CD4-positive, alpha-beta T cell (primary cell): ENCODE data around the gene S100A11. TPM values are rescaled to one million over a fixed set of nuclear protein-coding genes. Genes with fewer than 3 reads are reported as not detected.

Source experiments
- ATAC-seq: fragments of 200-7000 bp; cut with Tn5 transposase; one replicate; pipeline ENCODE4 v1.10.0; 2022; ENCODE audit warnings: mild to moderate bottlenecking; ENCODE audit not compliant: poor library complexity
- CTCF ChIA-PET: fragments of 350-600 bp; sonication (Branson Sonifier 250); formaldehyde crosslinking; loops from one replicate; lab custom pipeline; 2021; ENCODE audit warnings: antibody characterized with exemption, inconsistent platforms; lab: Charles Lee
- POLR2A ChIA-PET: fragments of 350-600 bp; sonication (Branson Sonifier 250); formaldehyde crosslinking; loops from one replicate; lab custom pipeline; 2021; ENCODE audit warnings: antibody characterized with exemption, inconsistent platforms; lab: Charles Lee
- DNase-seq, 14 experiments: peaks; one replicate each; pipeline ENCODE4 v3.0.0-alpha.2; 2013 to 2020; ENCODE audit warnings: mixed read lengths in 2 of 14
- H3K27ac ChIP-seq, 2 donors: one replicate each; pipeline versions ENCODE4 v1.5.1 to v1.7.0; 2013; ENCODE audit warnings: low read length in 2 of 2, low read depth in 1 of 2, mild to moderate bottlenecking in 1 of 2
- H3K27me3 ChIP-seq, 2 experiments: 1 replicate in 1 of 2; 2 replicates in 1 of 2; pipeline versions ENCODE4 v1.6.1 to v1.7.0; 2013; ENCODE audit warnings: low read length in 2 of 2, control low read depth in 1 of 2, mild to moderate bottlenecking in 1 of 2, moderate library complexity in 1 of 2; ENCODE audit not compliant: insufficient read depth in 2 of 2, control insufficient read depth in 1 of 2
- H3K36me3 ChIP-seq: one replicate; pipeline ENCODE4 v1.6.1; 2013; ENCODE audit warnings: low read length, control low read depth; ENCODE audit not compliant: insufficient read depth
- H3K4me1 ChIP-seq: one replicate; pipeline ENCODE4 v1.6.1; 2013; ENCODE audit warnings: low read length, control low read depth; ENCODE audit not compliant: insufficient read depth
- H3K4me3 ChIP-seq: one replicate; pipeline ENCODE4 v1.5.1; 2013; ENCODE audit warnings: mild to moderate bottlenecking, low read length, moderate library complexity
- H3K9me3 ChIP-seq, 2 experiments: 1 replicate in 1 of 2; 2 replicates in 1 of 2; pipeline versions ENCODE4 v1.6.1 to v1.7.0; 2013; ENCODE audit warnings: low read length in 2 of 2, mild to moderate bottlenecking in 2 of 2, control low read depth in 1 of 2, moderate library complexity in 1 of 2; ENCODE audit not compliant: control insufficient read depth in 1 of 2, insufficient read depth in 1 of 2
- H3K27ac Mint-ChIP-seq: one replicate; pipeline ENCODE4 v1.8.0; 2020; ENCODE audit warnings: mixed read lengths
- H3K27me3 Mint-ChIP-seq: one replicate; pipeline ENCODE4 v1.8.0; 2021; ENCODE audit warnings: mixed read lengths
- H3K36me3 Mint-ChIP-seq: one replicate; pipeline ENCODE4 v1.8.0; 2021; ENCODE audit warnings: low read depth, mixed read lengths
- H3K4me1 Mint-ChIP-seq: one replicate; pipeline ENCODE4 v1.8.0; 2021; ENCODE audit warnings: low read depth, mixed read lengths
- H3K4me3 Mint-ChIP-seq: one replicate; pipeline ENCODE4 v1.8.0; 2020; ENCODE audit warnings: mild to moderate bottlenecking, mixed read lengths
- H3K9me3 Mint-ChIP-seq: one replicate; pipeline ENCODE4 v1.8.0; 2020; ENCODE audit warnings: mixed read lengths
- CTCF ChIP-seq: fragments of 200-600 bp; IDR thresholded peaks from one replicate; pipeline ENCODE4 v1.8.0; 2022; ENCODE audit warnings: antibody characterized with exemption, mild to moderate bottlenecking
- intact Hi-C, 2 experiments: fragments of 100-400 bp; cut with DNase I in 1 of 2; cut with micrococcal nuclease in 1 of 2; formaldehyde crosslinking; loops; one replicate each; pipeline versions ENCODE4 v1.15.1 to v1.9.0; 2023 to 2025; cut with DNase I, micrococcal nuclease
- total RNA-seq, 174 experiments: library from RNA in 2 of 174; stranded (reverse) in 2 of 174; gene quantifications; one replicate each; pipeline ENCODE4 v1.2.3 and lab custom pipeline; 2021 to 2026

Gene S100A11
- total RNA-seq, 2 experiments from 2014 or later, result 23.6 to 24.1 TPM

GRCh38 chr1:152034654-152035538, 1.9 kb downstream of the S100A11 start:
- Histone ChIP-seq H3K4me1 (peaks cover 54% of the 10 kb centered on the region), H3K27ac (peak overlapping the region; percentile 86), H3K9me3 (no peaks in the 10 kb centered on the region), H3K27me3 (no peaks in the 10 kb centered on the region), H3K36me3 (peaks cover 43% of the 10 kb centered on the region), H3K4me3 (peak overlapping the region; percentile 88)
- no peaks in the 10 kb centered on the region for H3K27me3 Mint-ChIP-seq
- intact Hi-C loops, result loop anchor here in 1 of 2 experiments (1.0 kb wide), 1 partner anchor 13 kb away; no protein-coding TSS in a partner anchor
- ChIA-PET POLR2A (interaction anchor here (0.8 to 4.8 kb wide), 11 partner anchors 12 to 425 kb away, joined by 3 to 75 read pairs (median 4); no protein-coding TSS in a partner anchor), CTCF (interaction anchor here (0.9 to 4.9 kb wide), 17 partner anchors 8 to 156 kb away, joined by 3 to 58 read pairs (median 4); no protein-coding TSS in a partner anchor)
- peak; percentile 91 for TF ChIP-seq CTCF
- H3K4me1 Mint-ChIP-seq, result peaks cover 57% of the 10 kb centered on the region
- peak overlapping the region; percentile 99 for H3K27ac Mint-ChIP-seq
- H3K36me3 Mint-ChIP-seq, result peaks cover 56% of the 10 kb centered on the region
- H3K4me3 Mint-ChIP-seq, result peak overlapping the region; percentile 97
- DNase-seq (peak; percentile 46 to 89 (median 61)), ATAC-seq (peak; percentile 81)
- no peaks in the 10 kb centered on the region for H3K9me3 Mint-ChIP-seq

DNA sequence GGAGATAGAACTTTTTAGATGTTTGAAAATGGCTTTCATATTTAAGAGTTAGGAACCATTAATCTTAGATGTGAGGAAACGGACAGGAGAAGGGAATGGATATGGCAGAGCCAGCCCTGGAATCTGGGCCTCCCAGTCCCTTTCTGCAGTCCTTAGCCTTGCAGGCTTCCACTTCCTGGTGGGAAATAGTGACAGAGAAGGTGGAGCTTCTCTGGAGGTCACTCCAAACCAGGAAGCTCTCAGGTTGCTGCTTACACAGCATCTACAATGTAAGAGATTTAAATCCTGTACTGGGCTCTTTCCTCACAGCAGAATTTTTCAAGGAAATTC, 2.5 kb downstream of the S100A11 start:
- Mint-ChIP-seq H3K4me1 (peaks cover 59% of the 10 kb centered on the region), H3K27me3 (no peaks in the 10 kb centered on the region), H3K27ac (peak overlapping the region; percentile 99), H3K9me3 (no peaks in the 10 kb centered on the region), H3K4me3 (peak overlapping the region; percentile 97), H3K36me3 (peaks cover 58% of the 10 kb centered on the region)
- intact Hi-C loops, result no loop called here
- ATAC-seq (no peak), DNase-seq (no peak)
- TF ChIP-seq CTCF, result no peak
- ChIA-PET CTCF (interaction anchor here (0.9 to 4.9 kb wide), 17 partner anchors 8 to 155 kb away, joined by 3 to 58 read pairs (median 4); no protein-coding TSS in a partner anchor), POLR2A (interaction anchor here (0.8 to 4.8 kb wide), 9 partner anchors 12 to 424 kb away, joined by 3 to 75 read pairs (median 6); no protein-coding TSS in a partner anchor)
- no peaks in the 10 kb centered on the region for H3K9me3 ChIP-seq
- H3K4me1 ChIP-seq, result peaks cover 55% of the 10 kb centered on the region
- H3K36me3 ChIP-seq, result peaks cover 49% of the 10 kb centered on the region
- H3K27me3 ChIP-seq, result no peaks in the 10 kb centered on the region
- H3K27ac ChIP-seq, result peak overlapping the region; percentile 86
- H3K4me3 ChIP-seq, result peak overlapping the region; percentile 88

DNA sequence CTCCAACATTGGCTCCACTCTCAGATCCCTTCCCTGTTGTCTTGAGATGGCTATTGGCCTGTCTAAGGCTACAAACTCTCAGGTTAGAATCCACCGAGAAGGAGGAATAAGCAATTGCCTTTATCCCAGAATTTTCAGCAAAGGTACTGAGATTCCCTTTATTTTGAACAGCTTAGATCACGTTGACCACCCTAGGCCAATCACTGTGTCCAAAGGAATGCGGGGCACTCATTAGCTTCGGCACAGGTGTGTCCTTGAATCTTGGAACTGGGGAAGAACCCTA, 6.9 kb downstream of the S100A11 start:
- H3K4me3 Mint-ChIP-seq, result no peak overlapping the region

More for the DNA sequence above, 6.9 kb downstream of the S100A11 start:
- Mint-ChIP-seq H3K36me3 (peaks cover 50% of the 10 kb centered on the region), H3K9me3 (no peaks in the 10 kb centered on the region), H3K27ac (peak overlapping the region; percentile 66), H3K27me3 (no peaks in the 10 kb centered on the region), H3K4me1 (peaks cover 51% of the 10 kb centered on the region)
- CTCF ChIA-PET, result no interaction called here
- TF ChIP-seq CTCF, result no peak
- peaks cover 58% of the 10 kb centered on the region for H3K4me1 ChIP-seq
- intact Hi-C loops, result no loop called here
- H3K27ac ChIP-seq, result no peak overlapping the region
- no peaks in the 10 kb centered on the region for H3K27me3 ChIP-seq
- ATAC-seq (no peak), DNase-seq (no peak)
- POLR2A ChIA-PET, result no interaction called here
- peaks cover 49% of the 10 kb centered on the region for H3K36me3 ChIP-seq
- H3K9me3 ChIP-seq, result no peaks in the 10 kb centered on the region
- H3K4me3 ChIP-seq, result no peak overlapping the region
